ENCODE measurements around the gene OR52L1. TPM values are rescaled to one million over a fixed set of nuclear protein-coding genes. Genes with fewer than 3 reads are reported as not detected.

Gene OR52L1
- total RNA-seq, 1 experiment from 2014 or later, result not detected

GRCh38 chr11:6027501-6027900 lies 40.7 kb upstream of the OR52L1 start:
- POLR2A ChIA-PET, result no interaction called here
- Histone ChIP-seq H3K27me3 (ENCODE audit: control insufficient read depth, insufficient read depth, low read length) (peaks cover 8% of the 10 kb centered on the region), H3K4me1 (ENCODE audit: control insufficient read depth, insufficient read depth, low read length) (no peaks in the 10 kb centered on the region), H3K4me3 (ENCODE audit: low read depth in 2 of 2, low read length in 2 of 2) (no peak overlapping the region), H3K27ac (ENCODE audit: low read length) (no peak overlapping the region), H3K36me3 (ENCODE audit: control insufficient read depth, insufficient read depth, low read length) (no peaks in the 10 kb centered on the region), H3K9me3 (ENCODE audit: control insufficient read depth, insufficient read depth, low read depth, low read length) (no peaks in the 10 kb centered on the region)
- intact Hi-C loops (cut with micrococcal nuclease; ENCODE audit: unreplicated experiment), result no loop called here
- TF ChIP-seq, protein P1, sequence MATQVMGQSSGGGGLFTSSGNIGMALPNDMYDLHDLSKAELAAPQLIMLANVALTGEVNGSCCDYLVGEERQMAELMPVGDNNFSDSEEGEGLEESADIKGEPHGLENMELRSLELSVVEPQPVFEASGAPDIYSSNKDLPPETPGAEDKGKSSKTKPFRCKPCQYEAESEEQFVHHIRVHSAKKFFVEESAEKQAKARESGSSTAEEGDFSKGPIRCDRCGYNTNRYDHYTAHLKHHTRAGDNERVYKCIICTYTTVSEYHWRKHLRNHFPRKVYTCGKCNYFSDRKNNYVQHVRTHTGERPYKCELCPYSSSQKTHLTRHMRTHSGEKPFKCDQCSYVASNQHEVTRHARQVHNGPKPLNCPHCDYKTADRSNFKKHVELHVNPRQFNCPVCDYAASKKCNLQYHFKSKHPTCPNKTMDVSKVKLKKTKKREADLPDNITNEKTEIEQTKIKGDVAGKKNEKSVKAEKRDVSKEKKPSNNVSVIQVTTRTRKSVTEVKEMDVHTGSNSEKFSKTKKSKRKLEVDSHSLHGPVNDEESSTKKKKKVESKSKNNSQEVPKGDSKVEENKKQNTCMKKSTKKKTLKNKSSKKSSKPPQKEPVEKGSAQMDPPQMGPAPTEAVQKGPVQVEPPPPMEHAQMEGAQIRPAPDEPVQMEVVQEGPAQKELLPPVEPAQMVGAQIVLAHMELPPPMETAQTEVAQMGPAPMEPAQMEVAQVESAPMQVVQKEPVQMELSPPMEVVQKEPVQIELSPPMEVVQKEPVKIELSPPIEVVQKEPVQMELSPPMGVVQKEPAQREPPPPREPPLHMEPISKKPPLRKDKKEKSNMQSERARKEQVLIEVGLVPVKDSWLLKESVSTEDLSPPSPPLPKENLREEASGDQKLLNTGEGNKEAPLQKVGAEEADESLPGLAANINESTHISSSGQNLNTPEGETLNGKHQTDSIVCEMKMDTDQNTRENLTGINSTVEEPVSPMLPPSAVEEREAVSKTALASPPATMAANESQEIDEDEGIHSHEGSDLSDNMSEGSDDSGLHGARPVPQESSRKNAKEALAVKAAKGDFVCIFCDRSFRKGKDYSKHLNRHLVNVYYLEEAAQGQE (IDR thresholded peaks at IDR 0.05; ENCODE audit: insufficient read depth in 1 of 2, low read depth in 2 of 2, low read length in 1 of 2), result no peak
- TF ChIP-seq SIN3A (IDR thresholded peaks at IDR 0.05; ENCODE audit: borderline replicate concordance, insufficient read depth, low read depth, low read length), result no peak
- TF ChIP-seq, protein P2, sequence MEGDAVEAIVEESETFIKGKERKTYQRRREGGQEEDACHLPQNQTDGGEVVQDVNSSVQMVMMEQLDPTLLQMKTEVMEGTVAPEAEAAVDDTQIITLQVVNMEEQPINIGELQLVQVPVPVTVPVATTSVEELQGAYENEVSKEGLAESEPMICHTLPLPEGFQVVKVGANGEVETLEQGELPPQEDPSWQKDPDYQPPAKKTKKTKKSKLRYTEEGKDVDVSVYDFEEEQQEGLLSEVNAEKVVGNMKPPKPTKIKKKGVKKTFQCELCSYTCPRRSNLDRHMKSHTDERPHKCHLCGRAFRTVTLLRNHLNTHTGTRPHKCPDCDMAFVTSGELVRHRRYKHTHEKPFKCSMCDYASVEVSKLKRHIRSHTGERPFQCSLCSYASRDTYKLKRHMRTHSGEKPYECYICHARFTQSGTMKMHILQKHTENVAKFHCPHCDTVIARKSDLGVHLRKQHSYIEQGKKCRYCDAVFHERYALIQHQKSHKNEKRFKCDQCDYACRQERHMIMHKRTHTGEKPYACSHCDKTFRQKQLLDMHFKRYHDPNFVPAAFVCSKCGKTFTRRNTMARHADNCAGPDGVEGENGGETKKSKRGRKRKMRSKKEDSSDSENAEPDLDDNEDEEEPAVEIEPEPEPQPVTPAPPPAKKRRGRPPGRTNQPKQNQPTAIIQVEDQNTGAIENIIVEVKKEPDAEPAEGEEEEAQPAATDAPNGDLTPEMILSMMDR (IDR thresholded peaks at IDR 0.05), result no peak
- TF ChIP-seq POLR2AphosphoS5 (IDR thresholded peaks at IDR 0.05; ENCODE audit: low read depth, low read length), result no peak
- no peak for TF ChIP-seq TCF7L2 (IDR thresholded peaks at IDR 0.05; ENCODE audit: low read depth, low read length)
- DNase-seq (ENCODE audit: low read depth, low spot score) (no peak), ATAC-seq (no peak)
- in situ Hi-C loops (cut with HindIII; ENCODE audit: low pct_unique_long_range_greater_than_20kb, low sequenced_read_pairs), result no loop called here
- CTCF ChIA-PET, result no interaction called here
- BruUV-seq (replicated peaks), result no TSS peak

GRCh38 chr11:6025056-6025455 lies 38.3 kb upstream of the OR52L1 start:
- H3K4me1 ChIP-seq (ENCODE audit: control insufficient read depth, insufficient read depth, low read length), result no peaks in the 10 kb centered on the region
- in situ Hi-C loops (cut with HindIII; ENCODE audit: low pct_unique_long_range_greater_than_20kb, low sequenced_read_pairs), result no loop called here
- H3K27ac ChIP-seq (ENCODE audit: low read length), result no peak overlapping the region
- H3K27me3 ChIP-seq (ENCODE audit: control insufficient read depth, insufficient read depth, low read length), result peaks cover 8% of the 10 kb centered on the region
- ATAC-seq, result no peak
- BruUV-seq (replicated peaks), result no TSS peak
- DNase-seq (ENCODE audit: low read depth, low spot score), result no peak
- H3K4me3 ChIP-seq (ENCODE audit: low read depth in 2 of 2, low read length in 2 of 2), result no peak overlapping the region
- intact Hi-C loops (cut with micrococcal nuclease; ENCODE audit: unreplicated experiment), result no loop called here
- H3K36me3 ChIP-seq (ENCODE audit: control insufficient read depth, insufficient read depth, low read length), result no peaks in the 10 kb centered on the region
- POLR2A ChIA-PET, result no interaction called here
- TF ChIP-seq POLR2AphosphoS5 (IDR thresholded peaks at IDR 0.05; ENCODE audit: low read depth, low read length) (no peak), SIN3A (IDR thresholded peaks at IDR 0.05; ENCODE audit: borderline replicate concordance, insufficient read depth, low read depth, low read length) (no peak), TCF7L2 (IDR thresholded peaks at IDR 0.05; ENCODE audit: low read depth, low read length) (no peak)
- TF ChIP-seq, protein P2 (IDR thresholded peaks at IDR 0.05), result no peak
- TF ChIP-seq, protein P1 (IDR thresholded peaks at IDR 0.05; ENCODE audit: insufficient read depth in 1 of 2, low read depth in 2 of 2, low read length in 1 of 2), result no peak
- H3K9me3 ChIP-seq (ENCODE audit: control insufficient read depth, insufficient read depth, low read depth, low read length), result no peaks in the 10 kb centered on the region
- CTCF ChIA-PET, result no interaction called here

Data from Panc1 (cell line).